Upper lobe of right lung (tissue), 1 donor: ENCODE results near the gene WDR11. TPM values are rescaled to one million over a fixed set of nuclear protein-coding genes. Genes with fewer than 3 reads are reported as not detected.
"Not testable (repeated sequence)": the region's sequence is repeated elsewhere in the genome, so short reads cannot be mapped to it uniquely, and the experiment has no call there.

Experiments used
- ATAC-seq: fragments of 200-7000 bp; cut with Tn5 transposase; one replicate; pipeline ENCODE4 v1.9.1; 2020; ENCODE audit warnings: mild to moderate bottlenecking, moderate library complexity
- DNase-seq: peaks from one replicate; pipeline ENCODE4 v3.0.0-alpha.2; 2020
- H3K27ac ChIP-seq: fragments of 200-600 bp; one replicate; pipeline ENCODE4 v1.8.0; 2022
- H3K27me3 ChIP-seq: fragments of 200-600 bp; one replicate; pipeline ENCODE4 v1.8.0; 2022; ENCODE audit warnings: mild to moderate bottlenecking
- H3K36me3 ChIP-seq: fragments of 200-600 bp; one replicate; pipeline ENCODE4 v1.8.0; 2022
- H3K4me1 ChIP-seq: fragments of 200-600 bp; one replicate; pipeline ENCODE4 v1.8.0; 2022
- H3K4me3 ChIP-seq: fragments of 200-600 bp; one replicate; pipeline ENCODE4 v1.8.0; 2022; ENCODE audit warnings: mild to moderate bottlenecking
- H3K9me3 ChIP-seq: fragments of 200-600 bp; one replicate; pipeline ENCODE4 v1.8.0; 2022
- CTCF ChIP-seq: fragments of 200-600 bp; IDR thresholded peaks from one replicate; pipeline ENCODE4 v1.8.0; 2022; ENCODE audit warnings: antibody characterized with exemption
- intact Hi-C: fragments of 100-400 bp; cut with DNase I; formaldehyde crosslinking; loops from one replicate; pipeline ENCODE4 v1.11.0; 2022
- total RNA-seq: library from RNA; stranded (reverse); fragmentation: NEBNext Ultra II Directional; extraction: Animal tissue kit (Norgen Biotek cat#: 25700); gene quantifications from one replicate; pipeline ENCODE4 v1.2.1, GENCODE V29; 2021
- donor health status: DM: no; HTN: yes; CAD: no; lungs with severe emphysema.

The WDR11 gene
- total RNA-seq, 1 donor from 2014 or later = 46.0 TPM

- no peak for ATAC-seq
- no peak for TF ChIP-seq CTCF
- Histone ChIP-seq H3K27me3 (no peaks in the 10 kb centered on the region), H3K9me3 (no peaks in the 10 kb centered on the region), H3K27ac (no peak overlapping the region), H3K36me3 (peaks cover 53% of the 10 kb centered on the region), H3K4me3 (no peak overlapping the region), H3K4me1 (no peaks in the 10 kb centered on the region)
- intact Hi-C loops = no loop called here
- no peak for DNase-seq
Measured at GRCh38 chr10:120897343-120897742, 46.2 kb downstream of the WDR11 start.

- intact Hi-C loops = no loop called here
- Histone ChIP-seq H3K9me3 (no peaks in the 10 kb centered on the region), H3K4me3 (no peak overlapping the region), H3K4me1 (no peaks in the 10 kb centered on the region), H3K27me3 (no peaks in the 10 kb centered on the region), H3K27ac (no peak overlapping the region), H3K36me3 (peaks cover 93% of the 10 kb centered on the region)
- ATAC-seq (no peak), DNase-seq (no peak)
- no peak for TF ChIP-seq CTCF
Measured at GRCh38 chr10:120905268-120905667, 54.1 kb downstream of the WDR11 start.

DNA sequence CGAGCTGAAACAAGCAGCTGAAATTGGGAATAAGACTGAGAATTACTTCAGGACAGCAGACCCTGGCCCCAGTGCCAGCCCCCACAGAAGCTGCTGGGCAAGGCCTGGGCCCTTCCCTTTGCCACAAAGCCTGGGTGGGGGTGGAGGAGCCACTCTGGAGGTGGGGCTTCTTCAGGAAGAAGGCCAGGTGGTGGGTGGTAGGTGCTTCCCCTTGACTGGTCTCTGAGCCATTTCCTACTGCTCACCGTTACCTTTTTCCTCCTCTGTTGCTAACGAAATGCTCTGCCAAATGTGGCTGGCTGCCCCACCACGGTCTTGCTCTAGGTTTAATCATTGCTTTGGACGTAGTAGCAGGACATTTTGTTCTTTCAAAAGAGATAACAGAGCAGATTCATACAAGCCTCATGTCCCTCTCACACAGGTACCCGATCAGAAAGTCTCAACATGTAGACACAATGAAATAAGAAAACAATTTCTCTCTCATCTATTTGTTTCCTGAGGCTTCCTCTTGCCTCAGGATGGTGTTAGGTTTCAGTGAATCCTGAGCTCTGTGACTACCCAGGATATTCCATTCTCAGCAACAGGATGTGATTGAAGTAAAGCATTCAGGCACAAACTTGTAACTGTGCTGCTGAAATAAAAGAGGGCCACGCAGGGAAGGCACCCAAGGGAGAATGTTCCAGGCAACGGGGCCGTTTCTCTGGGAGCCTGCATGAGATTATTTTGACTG lies 66.5 kb downstream of the WDR11 start:
- Histone ChIP-seq H3K36me3 (no peaks in the 10 kb centered on the region), H3K4me3 (no peak overlapping the region), H3K27ac (no peak overlapping the region), H3K27me3 (no peaks in the 10 kb centered on the region), H3K9me3 (no peaks in the 10 kb centered on the region), H3K4me1 (no peaks in the 10 kb centered on the region)
- no peak for TF ChIP-seq CTCF
- ATAC-seq (no peak), DNase-seq (no peak)
- intact Hi-C loops = no loop called here

DNA sequence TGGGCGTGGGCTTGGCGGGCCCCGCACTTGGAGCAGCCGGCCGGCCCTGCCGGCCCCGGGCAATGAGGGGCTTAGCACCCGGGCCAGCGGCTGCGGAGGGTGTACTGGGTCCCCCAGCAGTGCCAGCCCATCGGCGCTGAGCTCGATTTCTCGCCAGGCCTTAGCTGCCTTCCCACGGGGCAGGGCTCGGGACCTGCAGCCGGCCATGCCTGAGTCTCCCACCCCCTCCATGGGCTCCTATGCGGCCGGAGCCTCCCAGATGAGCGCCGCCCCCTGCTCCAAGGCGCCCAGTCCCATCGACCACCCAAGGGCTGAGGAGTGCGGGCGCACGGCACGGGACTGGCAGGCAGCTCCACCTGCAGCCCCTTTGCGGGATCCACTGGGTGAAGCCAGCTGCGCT lies 72.7 kb downstream of the WDR11 start:
- H3K4me1 ChIP-seq, ATAC-seq, H3K9me3 ChIP-seq, intact Hi-C loops, H3K4me3 ChIP-seq, H3K36me3 ChIP-seq, H3K27ac ChIP-seq, H3K27me3 ChIP-seq, DNase-seq: not testable (repeated sequence)

- Histone ChIP-seq H3K36me3 (no peaks in the 10 kb centered on the region), H3K27me3 (no peaks in the 10 kb centered on the region), H3K9me3 (no peaks in the 10 kb centered on the region), H3K4me3 (no peak overlapping the region), H3K27ac (no peak overlapping the region), H3K4me1 (no peaks in the 10 kb centered on the region)
- no peak for DNase-seq
- ATAC-seq = peak; percentile 47
- no peak for TF ChIP-seq CTCF
- intact Hi-C loops = no loop called here
Measured at GRCh38 chr10:120926611-120927010, 75.4 kb downstream of the WDR11 start.

DNA sequence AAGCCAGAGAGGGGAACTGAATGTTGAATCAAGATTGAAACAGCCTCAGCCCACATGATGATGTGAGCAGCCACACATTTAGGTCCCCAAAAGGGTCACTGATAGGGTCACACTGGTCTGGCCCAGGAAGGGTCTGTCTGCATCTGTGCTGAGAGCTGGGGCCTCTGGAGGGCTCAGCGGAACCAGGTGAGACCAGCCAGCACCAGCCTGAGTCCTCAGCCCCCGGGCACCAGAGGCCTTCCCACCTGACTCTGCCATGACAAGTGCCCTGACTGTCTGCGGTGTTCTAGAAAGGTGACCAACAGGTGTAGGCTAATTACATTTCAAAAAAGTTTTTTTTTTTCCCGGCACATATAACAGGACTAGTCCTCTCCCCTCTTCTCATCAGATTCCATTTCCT lies 76.2 kb downstream of the WDR11 start:
- DNase-seq = no peak
- Histone ChIP-seq H3K27me3 (no peaks in the 10 kb centered on the region), H3K27ac (no peak overlapping the region), H3K4me1 (no peaks in the 10 kb centered on the region), H3K36me3 (no peaks in the 10 kb centered on the region), H3K4me3 (no peak overlapping the region), H3K9me3 (no peaks in the 10 kb centered on the region)
- intact Hi-C loops = no loop called here
- TF ChIP-seq CTCF = no peak
- no peak for ATAC-seq
